AG04450 (cell line): ENCODE data around the gene SLC44A2. TPM values are rescaled to one million over a fixed set of nuclear protein-coding genes. Genes with fewer than 3 reads are reported as not detected.

Source experiments
- CTCF ChIA-PET: fragments of 300-600, 350-600 bp; formaldehyde crosslinking; extraction: SDS; loops from one replicate; lab custom pipeline; 2022; ENCODE audit warnings: antibody characterized with exemption, inconsistent platforms; lab: Charles Lee
- POLR2A ChIA-PET: fragments of 350-600 bp; formaldehyde crosslinking; extraction: SDS; loops from one replicate; lab custom pipeline; 2021; ENCODE audit warnings: antibody characterized with exemption, inconsistent platforms; lab: Yijun Ruan, JAX
- DNase-seq: peaks from one replicate; pipeline ENCODE4 v3.0.0-alpha.2; 2011; ENCODE audit warnings: low read depth, low spot score
- H3K27ac ChIP-seq: one replicate; pipeline ENCODE4 v1.5.1; 2012; ENCODE audit warnings: low read depth, low read length, control low read depth
- H3K27me3 ChIP-seq: one replicate; pipeline ENCODE4 v1.6.0; 2012; ENCODE audit warnings: low read length; ENCODE audit not compliant: control insufficient read depth, insufficient read depth
- H3K4me3 ChIP-seq: 2 replicates; pipeline ENCODE4 v1.5.1; 2011; ENCODE audit warnings: mild to moderate bottlenecking, low read depth, low read length, control low read depth
- H3K9me3 ChIP-seq: 2 replicates; pipeline ENCODE4 v1.5.1; 2012; ENCODE audit warnings: low read length; ENCODE audit not compliant: control insufficient read depth, insufficient read depth
- polyA plus RNA-seq: library from polyadenylated mRNA; depleted of rRNA; stranded (reverse); fragments of >200 nt; gene quantifications from 2 replicates; pipeline ENCODE4 v1.2.3, GENCODE V29; 2011
- TF ChIP-seq, protein P1 (sequence below): IDR thresholded peaks from 2 replicates; pipeline ENCODE4 v1.5.1; 2011; ENCODE audit warnings: low read depth, low read length, control low read depth, inconsistent platforms

Gene SLC44A2
- polyA plus RNA-seq, 1 experiment, result 80.5 TPM

DNA sequence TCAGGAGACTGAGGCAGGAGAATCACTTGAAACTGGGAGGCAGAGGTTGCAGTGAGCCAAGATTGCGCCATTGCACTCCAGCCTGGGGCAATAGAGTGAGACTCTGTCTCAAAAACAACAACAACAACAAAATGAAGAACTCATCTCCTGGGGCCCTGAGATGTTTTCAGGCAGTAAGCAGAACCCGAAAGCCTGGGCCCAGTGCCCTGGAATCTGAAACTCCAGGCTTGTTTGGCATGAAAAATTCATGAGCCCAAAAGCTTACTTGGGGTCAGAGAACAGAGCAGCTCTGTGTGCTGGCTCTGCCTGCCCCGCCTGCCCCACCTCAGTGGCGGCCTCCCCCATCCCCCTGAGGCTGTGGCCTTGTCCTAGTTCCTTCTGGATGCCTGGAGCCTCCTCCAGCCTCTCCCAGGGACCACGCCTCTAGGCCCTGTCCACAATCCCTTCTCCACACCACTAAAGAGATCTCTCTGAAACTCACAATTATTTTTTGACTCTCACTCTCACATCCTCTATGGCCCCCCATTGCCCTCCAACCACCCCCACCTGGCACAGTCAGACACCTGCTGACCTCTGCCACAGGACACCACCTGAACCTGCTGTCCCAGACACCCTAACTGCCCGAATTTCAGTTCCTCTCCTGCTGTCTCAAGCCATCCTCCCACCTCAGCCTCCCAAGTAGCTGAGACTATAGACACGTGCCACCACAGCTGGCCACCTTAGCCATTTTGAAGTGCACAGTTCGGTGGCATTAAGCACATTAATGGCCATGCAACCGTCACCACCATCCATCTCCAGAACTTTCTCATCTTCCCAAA, 31.3 kb upstream of the SLC44A2 start:
- no peak overlapping the region for H3K4me3 ChIP-seq
- no peaks in the 10 kb centered on the region for H3K9me3 ChIP-seq
- ChIA-PET CTCF (interaction anchor here (1.7 to 2.2 kb wide), 2 partner anchors 13 to 50 kb away, joined by 4 to 13 read pairs; no protein-coding TSS in a partner anchor), POLR2A (no interaction called here)
- no peak for DNase-seq
- no peak overlapping the region for H3K27ac ChIP-seq
- TF ChIP-seq, protein P1, sequence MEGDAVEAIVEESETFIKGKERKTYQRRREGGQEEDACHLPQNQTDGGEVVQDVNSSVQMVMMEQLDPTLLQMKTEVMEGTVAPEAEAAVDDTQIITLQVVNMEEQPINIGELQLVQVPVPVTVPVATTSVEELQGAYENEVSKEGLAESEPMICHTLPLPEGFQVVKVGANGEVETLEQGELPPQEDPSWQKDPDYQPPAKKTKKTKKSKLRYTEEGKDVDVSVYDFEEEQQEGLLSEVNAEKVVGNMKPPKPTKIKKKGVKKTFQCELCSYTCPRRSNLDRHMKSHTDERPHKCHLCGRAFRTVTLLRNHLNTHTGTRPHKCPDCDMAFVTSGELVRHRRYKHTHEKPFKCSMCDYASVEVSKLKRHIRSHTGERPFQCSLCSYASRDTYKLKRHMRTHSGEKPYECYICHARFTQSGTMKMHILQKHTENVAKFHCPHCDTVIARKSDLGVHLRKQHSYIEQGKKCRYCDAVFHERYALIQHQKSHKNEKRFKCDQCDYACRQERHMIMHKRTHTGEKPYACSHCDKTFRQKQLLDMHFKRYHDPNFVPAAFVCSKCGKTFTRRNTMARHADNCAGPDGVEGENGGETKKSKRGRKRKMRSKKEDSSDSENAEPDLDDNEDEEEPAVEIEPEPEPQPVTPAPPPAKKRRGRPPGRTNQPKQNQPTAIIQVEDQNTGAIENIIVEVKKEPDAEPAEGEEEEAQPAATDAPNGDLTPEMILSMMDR, result no peak
- H3K27me3 ChIP-seq, result peaks cover 8% of the 10 kb centered on the region

DNA sequence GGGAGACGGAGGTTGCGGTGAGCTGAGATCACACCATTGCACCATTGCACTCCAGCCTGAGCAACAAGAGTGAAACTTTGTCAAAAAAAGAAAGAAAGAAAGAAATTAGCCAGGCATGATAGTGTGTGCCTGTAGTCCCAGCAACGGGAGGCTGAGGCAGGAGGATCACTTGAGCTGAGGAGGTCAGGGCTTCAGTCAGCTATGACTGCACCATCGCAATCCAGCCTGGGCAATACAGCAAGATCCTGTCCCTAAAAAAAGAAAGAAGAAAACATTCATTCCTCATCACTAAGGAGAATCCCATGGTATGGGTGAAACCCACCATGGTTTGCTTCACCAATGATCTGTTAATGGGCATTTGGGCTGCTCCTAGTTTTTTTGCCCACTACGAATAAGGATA, 25.2 kb upstream of the SLC44A2 start:
- H3K27me3 ChIP-seq, result peaks cover 11% of the 10 kb centered on the region
- H3K4me3 ChIP-seq, result no peak overlapping the region
- DNase-seq, result no peak
- TF ChIP-seq, protein P1, result no peak
- CTCF ChIA-PET, result interaction anchor here (0.6 to 2.6 kb wide), 4 partner anchors 19 to 1009 kb away, joined by 4 to 8 read pairs (median 7); no protein-coding TSS in a partner anchor
- H3K9me3 ChIP-seq, result no peaks in the 10 kb centered on the region; the same call in 1 of the 2 replicates
- POLR2A ChIA-PET, result no interaction called here
- H3K27ac ChIP-seq, result no peak overlapping the region

DNA sequence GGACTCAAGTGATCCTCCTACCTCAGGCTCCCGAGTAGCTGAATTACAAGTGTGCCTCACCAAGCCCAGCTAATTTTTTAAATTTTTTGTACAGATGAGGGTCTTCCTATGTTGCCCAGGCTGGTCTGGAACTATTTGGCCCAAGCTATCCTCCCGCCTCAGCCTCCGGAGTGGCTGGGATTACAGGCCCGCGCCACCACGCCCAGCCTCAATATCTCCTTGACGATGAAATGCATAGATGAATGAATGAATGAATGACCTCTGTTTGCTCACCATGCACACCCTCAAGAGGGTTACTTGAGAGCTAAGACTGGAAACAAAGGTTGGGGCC, 23.4 kb upstream of the SLC44A2 start:
- no peaks in the 10 kb centered on the region; the same call in 1 of the 2 replicates for H3K9me3 ChIP-seq
- peaks cover 11% of the 10 kb centered on the region for H3K27me3 ChIP-seq
- H3K4me3 ChIP-seq, result no peak overlapping the region
- ChIA-PET POLR2A (interaction anchor here (0.5 to 1.2 kb wide), 3 partner anchors 16 to 71 kb away, joined by 3 to 8 read pairs (median 4); no protein-coding TSS in a partner anchor), CTCF (interaction anchor here (0.8 to 2.6 kb wide), 4 partner anchors 21 to 98 kb away, joined by 3 to 8 read pairs (median 6); no protein-coding TSS in a partner anchor)
- TF ChIP-seq, protein P1, result no peak
- DNase-seq, result no peak
- H3K27ac ChIP-seq, result no peak overlapping the region

DNA sequence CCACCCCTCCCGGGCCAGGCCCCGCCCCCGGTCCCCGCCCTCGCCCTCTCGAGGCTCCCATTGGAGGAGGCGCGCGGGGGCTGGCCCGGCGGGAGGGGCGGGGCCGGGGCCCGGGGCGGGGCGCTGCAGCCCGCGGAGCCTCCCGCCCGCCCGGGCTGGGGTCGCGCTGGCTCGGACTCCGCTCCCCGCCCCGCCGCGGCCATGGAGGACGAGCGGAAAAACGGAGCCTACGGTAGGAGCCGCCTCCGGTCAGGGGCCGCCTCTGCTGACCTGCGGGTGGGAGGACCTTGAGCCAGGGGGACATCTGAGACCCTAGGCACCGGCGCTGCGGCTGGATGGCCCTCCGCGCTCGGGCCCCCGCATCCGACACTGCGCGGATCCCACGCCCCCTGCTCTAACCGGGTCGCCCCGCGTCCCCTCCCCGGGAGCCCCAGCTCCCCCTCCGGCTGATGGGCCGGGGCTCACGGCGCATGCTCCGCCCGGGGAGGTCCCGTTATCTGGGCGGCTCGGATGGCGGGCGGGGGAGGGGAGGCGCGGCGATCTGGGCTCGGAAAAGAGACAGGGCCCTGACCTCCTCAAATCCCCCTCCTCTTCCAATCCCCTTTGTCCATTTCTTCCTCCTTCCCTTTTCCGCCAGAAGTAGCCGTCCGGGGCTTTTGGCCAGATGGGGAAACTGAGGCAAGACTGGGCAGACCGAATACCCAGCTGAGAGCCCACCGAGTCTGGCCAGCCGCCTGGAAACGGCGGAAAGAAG, 22.8 kb upstream of the SLC44A2 start:
- Histone ChIP-seq H3K27ac (peak overlapping the region; percentile 47), H3K27me3 (peaks cover 10% of the 10 kb centered on the region), H3K9me3 (no peaks in the 10 kb centered on the region; the same call in 1 of the 2 replicates), H3K4me3 (peak overlapping the region; percentile 92)
- CTCF ChIA-PET, result interaction anchor here (0.8 to 2.6 kb wide), 4 partner anchors 22 to 97 kb away, joined by 3 to 8 read pairs (median 6); no protein-coding TSS in a partner anchor
- POLR2A ChIA-PET, result interaction anchor here (0.5 to 1.2 kb wide), 3 partner anchors 15 to 71 kb away, joined by 3 to 8 read pairs (median 4); no protein-coding TSS in a partner anchor
- TF ChIP-seq, protein P1, result no peak
- no peak for DNase-seq
